Right forelimb (tissue), 1 donor: ENCODE results near the gene SLC12A4.
A peak's percentile ranks its signal among the peaks of the same experiment; 100 is the strongest.
"Not testable (repeated sequence)": the region's sequence is repeated elsewhere in the genome, so short reads cannot be mapped to it uniquely, and the experiment has no call there.

Experiments
- DNase-seq: peaks from one replicate; pipeline ENCODE4 v3.0.0-alpha.2; 2018

Gene SLC12A4

DNA sequence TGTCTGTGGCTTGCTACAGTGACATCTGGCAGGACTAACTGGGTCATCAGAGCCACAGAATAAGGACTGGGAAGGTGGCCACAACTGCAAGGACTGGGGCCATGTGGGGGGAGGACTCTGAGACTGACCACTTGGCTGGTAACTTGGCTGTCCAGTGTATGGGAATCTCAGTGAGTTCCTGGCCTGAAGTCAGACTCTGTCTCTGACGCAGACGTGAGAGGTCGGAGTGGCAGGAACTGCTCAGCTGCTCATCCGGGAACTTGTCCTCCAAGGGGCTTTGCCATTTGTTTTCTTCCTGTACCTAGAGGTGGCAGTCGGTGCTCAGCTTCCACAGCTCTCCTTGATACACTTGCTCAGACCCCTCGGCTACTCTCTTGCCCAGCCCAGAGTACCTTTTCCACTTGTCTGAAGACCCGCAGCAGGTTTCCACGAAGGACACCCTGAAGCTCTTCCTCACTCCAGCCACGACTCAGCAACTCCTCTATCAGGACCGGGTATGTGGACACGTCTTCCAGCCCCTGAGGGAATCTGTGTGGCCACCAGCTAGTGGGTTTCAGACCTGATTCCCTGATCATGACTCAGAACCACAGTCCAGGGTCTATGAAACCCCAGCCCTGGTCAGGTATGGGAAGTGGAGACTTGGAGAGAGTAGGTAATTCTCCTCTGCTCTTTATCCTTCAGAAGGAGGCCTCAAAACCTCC lies 19.2 kb upstream of the SLC12A4 start:
- DNase-seq, result no peak

DNA sequence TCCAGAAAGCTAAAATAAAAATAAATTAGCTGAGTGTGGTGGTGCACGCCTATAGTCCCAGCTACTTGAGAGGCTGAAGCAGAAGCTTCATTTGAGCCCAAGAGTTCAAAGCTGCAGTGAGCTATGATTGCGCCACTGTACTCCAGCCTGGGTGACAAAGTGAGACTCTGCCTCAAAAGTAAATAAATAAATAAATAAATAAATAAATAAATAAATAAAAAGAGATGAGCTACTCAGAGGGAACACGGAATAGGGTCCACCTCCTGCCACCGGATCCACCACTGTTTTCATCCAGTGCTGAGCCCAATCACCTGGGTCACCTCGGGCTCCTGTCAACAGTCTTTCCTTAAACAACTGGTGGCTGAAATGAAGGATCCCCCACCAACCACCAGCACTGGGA lies 18.5 kb upstream of the SLC12A4 start:
- DNase-seq, result no peak

DNA sequence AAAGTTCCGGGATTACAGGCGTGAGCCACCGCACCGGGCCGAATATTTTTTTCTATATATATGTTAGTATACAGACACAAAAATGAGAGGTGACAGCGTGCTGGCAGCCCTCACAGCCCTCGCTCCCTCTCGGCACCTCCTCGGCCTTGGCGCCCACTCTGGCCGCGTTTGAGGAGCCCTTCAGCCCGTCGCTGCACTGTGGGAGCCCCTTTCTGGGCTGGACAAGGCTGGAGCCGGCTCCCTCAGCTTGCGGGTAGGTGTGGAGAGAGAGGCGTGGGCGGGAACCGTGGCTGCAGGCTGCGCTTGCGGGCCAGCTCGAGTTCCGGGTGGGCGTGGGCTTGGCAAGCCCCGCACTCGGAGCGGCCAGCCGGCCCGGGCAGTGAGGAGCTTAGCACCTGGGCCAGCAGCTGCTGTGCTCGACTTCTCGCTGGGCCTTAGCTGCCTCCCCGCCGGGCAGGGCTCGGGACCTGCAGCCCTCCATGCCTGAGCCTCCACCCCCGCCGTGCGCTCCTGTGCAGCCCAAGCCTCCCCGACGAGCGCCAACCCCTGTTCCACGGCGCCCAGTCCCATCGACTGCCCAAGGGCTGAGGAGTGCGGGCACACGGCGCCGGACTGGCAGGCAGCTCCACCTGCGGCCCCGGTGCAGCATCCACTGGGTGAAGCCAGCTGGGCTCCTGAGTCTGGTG lies 13.7 kb upstream of the SLC12A4 start:
- no peak for DNase-seq

DNA sequence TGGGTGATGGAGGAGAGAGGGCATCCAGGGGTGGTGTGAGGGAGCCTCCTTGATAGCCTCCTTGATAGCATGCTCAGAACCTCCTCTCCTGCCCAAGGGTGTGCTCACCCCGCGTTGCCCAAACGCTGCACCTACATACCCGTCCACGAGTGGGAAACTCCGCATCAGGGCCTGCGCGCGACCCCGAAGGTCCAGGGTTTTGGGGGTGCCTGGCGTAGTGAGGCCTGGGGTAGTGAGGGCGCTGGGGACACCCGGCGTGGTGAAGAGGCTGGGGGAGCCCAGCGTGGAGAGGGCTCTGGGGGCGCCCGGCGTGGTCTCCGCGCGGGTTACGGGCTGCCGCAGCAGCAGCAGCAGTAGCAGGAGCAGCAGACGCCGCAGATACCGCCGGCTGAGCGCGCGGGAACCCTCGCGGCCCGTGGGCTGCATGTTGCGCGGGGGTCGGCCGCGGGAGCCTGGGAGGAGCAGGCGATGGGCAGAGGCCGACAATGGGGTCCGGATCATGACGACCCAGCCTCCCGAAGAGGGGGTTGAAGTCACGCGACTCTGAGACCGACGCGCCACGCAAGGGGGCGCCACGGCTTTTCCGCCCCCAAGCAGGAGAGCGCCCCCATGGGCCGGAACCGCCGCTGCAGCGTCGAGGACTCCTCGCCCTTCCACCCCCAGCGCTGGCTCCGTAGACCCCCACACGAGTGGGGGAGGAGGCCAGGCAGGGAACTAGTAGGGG lies 11.7 kb upstream of the SLC12A4 start, which contains the start of gene DPEP3:
Gene DPEP3 (minus strand): TSS at position 545 of the 724 bp plus-strand sequence. CDS start 119 bp downstream, at position 426.
- no peak for DNase-seq

DNA sequence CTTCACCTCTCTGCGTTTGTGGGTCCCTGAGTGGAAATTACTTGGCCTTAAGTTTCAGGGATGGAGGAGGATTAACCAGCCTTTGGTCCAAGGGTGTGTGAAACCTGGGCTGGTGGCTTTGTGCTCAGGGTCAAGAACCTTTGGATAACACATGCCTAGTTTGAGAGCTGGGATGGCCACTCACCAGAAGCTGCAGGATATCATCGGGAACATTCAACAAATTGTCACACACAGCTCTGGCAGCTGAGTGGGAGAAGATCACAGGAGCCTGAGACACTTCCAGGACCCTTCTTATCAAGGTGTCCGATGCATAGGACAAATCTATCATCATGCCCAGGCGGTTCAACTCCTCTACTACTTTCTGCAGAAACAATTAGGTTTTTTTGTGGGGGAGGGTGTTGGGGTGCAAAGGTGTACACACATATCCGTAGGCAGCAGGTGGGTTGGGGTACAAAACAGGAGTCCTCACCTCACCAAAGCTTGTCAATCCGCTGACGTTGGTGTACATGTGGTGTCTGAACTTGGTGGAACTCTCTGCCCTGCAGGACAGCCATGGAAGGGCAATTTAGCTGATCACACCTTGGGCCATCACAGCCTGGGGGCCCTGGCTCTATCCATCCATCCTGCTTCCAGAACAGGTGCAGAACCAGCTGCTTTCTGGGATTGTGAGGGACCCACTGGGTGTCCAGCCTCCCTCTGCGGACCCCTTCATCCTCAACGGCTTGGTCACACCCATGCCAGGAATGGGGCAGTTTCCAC lies 9.2 kb upstream of the SLC12A4 start:
- no peak for DNase-seq

DNA sequence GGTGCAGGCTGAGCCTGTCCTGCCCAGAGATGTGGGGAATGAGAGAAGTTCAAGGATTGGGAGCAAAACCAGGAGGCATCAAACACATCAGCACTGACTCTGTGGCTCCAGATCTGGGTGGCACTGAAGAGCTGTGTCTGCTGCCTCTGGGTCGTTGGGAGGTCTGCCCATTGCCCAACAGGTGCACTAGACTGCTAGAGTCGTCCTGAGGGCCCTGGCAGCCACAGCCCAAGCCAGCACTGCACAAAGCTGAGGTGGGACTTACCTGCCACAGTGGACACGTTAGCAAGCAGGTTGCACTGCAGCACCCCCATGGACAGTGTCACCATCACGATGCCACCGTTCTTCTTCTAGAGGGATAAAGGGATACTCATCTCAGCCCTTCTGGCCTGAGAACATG lies 8.6 kb upstream of the SLC12A4 start:
- no peak for DNase-seq

DNA sequence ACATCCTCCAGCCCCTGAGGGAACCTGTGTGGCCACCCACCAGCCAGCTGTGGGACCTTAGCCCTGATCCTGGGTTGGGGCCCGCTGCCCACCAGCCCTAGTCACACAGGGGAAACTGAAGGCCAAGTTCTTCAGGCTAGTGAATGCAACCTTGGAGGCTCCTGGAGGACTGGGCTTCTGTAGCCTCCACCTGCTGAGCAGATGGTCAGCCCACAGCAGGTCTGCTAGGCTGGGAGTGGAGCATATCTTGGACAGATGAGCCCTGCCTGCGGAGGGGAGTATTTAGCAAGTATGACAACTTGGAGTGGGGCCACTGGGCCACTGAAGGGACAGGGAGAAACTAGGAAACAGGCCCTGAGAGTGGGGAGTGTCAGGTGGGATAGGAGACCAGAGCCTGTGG lies 7.8 kb upstream of the SLC12A4 start:
- DNase-seq, result no peak

DNA sequence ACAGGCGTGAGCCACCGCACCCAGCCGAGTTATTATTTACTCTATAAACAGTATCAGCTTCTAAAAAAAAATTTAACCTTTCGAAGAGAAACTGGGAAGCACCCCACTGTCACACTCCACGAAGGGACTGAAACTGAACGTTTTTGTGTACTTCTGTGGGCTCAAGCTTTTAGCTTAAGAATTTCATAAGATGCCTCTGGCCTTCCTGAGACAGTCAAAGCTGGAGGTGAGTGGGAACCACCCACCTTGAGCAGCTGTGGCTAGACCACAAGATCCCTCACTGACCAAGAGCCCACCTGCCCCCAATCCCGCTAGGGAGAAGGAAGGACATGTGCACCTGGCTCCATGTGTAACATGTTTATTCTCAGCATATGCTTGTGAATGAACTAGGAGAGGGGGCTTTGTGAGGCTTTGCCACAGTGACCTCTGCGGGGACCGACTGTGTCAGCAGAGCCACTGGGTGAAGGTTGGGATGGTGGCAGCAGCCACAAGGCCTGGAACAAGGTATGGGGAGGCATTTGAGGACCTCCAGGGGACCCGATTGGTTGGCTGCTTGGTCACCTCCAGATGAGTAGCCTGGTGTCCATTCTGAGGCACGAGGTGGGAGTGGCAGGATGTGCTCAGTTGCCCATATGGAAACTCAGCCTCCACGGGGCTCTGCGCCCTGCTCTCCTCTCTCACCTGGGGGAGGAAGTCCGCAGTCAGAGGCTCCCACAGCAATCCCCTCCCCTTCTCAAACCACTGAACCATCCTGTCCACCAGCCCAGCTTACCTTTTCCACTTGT lies 7.1 kb upstream of the SLC12A4 start:
- DNase-seq, result no peak

DNA sequence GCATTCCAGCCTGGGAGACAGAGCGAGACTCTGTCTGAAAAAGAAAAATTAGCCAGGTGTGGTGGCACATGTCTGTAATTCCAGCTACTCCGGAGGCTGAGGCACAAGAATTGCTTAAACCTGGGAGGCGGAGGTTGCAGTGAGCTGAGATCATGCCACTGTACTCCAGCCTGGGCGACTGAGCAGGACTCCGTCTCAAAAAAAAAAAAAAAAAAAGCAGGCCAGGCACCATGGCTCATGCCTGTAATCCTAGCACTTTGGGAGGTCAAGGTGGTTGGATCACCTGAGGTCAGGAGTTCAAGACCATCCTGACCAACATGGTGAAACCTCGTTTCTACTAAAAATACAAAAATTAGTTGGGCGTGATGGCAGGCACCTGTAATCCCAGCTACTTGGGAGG lies 3.8 kb upstream of the SLC12A4 start:
- DNase-seq, result not testable (repeated sequence)

DNA sequence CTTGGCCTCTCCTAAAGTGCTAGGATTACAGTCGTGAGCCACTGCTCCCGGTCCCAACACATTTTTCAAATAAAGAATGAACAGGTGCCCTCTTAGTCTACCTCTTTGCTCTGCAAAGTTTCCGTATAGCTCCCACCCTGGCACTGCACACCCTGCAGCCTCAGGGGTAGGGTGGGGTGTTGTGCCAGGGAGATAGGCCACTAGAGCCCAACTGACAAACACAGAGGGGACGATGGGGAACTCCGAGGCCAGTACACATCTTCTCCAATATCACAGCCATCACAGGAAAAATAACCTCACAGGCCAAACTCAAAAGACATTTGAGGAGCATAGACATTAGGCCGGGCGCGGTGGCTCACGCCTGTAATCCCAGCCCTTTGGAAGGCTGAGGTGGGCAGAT lies 2.7 kb upstream of the SLC12A4 start:
- DNase-seq, result no peak

DNA sequence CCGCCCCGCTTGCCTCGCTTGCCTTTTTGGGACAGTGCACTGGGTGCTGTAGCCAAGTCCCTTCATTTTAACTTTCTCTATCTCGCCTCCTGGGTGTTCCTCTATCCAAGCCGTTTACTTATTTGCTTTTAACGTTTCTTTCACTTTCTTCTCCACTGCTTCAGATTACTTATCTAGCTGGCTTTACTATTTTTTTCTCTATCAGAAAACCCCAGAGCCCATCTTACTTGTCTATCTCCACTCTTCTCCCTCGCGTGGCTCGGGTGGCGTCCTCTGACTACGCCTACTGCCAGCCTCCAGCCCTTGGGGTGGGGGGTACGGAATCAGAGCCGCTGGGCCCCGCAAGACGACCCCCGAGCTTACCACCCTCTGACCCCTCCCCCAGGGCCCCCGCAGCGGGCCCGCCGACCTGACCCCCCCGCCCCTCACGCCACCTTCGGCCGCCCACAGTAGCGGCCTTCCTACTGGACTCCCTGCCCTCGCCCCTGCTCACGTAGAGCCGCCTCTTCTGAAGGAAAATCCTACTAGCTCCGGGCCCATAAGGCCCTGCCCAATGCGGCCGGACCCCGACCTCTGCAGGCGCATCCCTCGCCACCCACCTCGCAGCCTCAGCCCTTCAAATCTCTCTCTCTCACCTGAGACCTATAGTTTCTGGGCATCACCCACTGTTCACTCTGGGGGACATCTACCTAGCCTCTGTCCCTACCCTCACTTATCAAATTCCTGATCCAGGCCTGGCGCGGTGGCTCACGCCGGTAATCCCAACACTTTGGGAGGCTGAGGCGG lies 1.0 kb upstream of the SLC12A4 start:
- no peak for DNase-seq

DNA sequence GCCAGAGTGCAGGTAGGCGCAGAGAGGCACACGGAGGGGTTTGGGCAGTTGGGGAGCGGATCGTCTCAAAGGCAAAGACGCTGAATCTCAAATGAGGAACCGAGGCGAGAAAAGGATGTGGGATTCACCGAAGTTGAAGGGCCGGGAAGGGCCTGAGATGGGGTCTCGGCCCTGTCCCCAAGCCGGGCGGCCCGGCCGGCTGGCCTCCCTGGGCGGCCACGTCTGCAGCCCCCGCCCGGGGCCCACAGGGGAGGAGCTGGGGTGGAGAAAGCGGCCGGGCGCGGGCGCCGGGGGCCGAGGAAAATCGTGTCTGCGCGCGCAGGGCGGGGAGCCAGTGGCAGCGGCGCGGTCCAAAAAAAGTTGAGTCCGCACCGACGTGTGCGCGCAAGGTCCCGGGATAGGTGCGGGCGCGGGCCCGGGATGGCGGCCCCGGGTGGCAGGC lies 458 bp downstream of the SLC12A4 start:
- DNase-seq, result peak; percentile 81

DNA sequence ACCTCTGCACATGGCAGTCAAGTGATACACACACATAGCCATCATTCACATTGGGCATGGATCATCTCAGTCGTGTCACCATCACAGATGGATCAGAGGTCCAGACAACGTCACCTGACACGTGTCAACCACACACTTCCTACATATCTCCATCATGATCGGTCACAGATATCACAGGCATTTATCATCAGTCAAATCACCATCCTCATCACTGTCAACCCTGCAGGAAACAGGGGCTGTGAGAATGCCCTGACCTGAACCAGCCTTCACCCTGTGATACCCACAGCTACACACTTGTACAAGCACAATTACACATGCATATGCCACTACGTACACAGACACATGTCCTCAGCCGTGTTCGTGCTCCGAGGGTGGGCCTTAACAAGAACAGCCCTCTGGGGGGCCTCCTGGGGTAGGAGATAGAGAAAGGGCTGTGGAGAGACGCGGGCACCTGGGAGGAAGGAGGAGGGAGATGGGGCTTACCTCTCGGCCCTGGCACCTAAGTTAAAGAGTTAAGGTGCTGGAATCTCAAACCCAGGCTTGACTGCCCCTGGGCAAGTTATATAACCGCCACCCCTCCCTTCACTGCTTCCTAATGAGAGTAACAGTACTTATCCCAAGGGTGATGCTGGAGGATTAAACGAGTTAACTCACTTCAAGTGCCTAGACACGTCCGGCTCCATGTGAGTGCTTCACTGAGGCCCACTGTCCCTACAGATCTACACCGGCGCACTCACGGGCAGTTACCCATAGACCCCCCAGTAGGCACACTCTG lies 1.1 kb downstream of the SLC12A4 start:
- no peak for DNase-seq

DNA sequence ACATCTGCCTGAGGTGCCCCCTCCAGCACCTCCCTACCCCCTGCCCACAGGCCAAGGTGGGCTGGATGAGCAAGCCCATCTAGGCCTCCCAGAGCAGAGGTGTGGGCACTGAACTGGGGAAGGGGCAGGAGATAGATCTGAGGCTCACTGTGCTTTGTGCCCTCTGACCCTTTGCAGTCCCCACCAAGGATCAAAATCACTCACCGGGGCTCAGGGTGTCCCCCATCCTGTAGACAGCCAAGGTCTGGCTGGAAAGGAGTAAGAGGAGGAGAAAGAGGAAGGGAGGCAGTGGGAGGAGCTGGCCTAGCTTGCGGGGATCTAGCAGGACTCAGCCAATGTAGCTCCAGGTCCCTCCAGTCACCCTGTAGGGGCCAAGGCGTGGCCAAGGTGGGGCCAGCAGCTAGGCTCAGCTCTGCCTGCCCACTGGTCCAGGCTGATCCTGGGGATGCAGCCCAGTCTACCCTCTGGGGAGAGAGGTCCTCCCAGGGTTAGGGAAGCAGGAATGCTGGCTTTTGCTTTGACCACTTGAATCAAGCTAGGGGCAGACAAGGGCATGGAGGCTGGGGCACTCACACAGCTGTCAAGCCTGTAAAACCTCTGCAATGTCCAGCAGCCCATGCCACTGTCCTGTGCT lies 1.8 kb downstream of the SLC12A4 start:
- DNase-seq, result no peak

DNA sequence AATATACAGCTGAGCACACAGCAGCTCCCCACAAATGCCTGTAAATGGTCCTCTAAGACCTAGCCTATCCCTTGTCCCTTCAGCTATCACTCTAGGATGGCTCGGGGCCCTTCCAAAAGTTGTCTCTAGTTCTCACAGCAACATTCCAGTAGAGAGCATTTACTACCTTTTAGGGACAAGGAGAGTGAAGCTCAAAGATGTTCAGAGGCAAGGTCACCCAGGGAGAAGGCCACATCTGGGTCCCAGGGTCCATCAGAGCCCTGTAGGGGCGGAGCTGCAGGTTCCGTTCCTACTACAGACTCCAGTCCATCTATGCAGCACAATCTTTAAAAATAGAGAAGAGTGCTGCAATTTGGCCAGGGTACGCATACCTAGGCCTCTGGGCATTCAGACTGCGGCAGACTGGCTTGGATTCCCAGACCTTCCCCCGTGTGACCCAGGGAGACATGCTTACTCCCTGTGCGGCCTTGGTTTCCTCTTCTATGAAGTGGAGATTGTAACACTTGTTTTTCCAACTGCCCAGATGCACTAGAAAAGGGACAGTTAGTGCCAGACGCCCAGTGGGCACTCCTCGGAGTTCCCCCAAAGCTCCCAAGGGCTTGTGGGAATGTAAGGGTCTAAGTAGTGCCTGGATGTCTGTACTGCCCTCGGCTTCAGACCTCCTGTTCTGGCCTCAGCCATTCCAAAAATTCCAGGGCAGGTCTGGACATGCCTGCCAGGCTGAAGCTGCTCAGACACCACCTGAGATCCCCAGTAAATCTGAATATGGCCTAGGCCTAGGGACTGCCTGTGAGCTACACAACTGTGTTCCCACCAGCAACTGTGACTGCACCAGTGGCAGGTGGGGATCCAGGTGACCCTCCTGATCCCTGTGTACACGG lies 2.5 kb downstream of the SLC12A4 start:
- DNase-seq, result no peak

DNA sequence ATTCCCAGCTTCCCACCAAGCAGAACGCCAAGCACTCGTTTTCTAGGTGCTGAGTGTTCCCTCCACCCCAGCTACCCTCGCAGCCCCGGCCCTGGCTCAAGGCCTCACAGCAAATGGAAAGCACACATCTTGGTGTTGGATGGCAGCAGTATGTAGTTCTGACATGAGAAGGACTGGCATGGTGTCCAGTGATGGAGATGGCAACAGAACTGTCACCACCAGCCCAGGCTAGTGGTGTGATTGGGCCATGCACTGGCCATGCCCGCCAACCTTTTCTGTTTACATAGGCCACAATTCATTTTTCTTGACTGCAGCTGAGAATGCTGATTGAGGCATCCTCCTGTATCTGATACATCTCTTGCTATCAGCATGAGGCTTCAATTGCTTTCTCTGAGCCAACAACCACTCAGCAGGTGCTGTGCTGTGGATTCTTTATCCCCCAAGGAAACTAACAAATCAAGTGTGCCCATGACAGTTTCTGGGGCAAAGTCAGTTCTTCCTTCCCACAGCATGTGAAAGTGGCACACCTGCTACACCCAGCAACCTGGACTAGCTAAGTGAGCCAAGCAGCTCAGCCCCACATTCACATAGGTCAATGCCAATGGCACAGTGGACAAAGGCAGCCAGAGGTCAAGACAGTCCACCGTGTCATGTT lies 3.8 kb downstream of the SLC12A4 start:
- no peak for DNase-seq

DNA sequence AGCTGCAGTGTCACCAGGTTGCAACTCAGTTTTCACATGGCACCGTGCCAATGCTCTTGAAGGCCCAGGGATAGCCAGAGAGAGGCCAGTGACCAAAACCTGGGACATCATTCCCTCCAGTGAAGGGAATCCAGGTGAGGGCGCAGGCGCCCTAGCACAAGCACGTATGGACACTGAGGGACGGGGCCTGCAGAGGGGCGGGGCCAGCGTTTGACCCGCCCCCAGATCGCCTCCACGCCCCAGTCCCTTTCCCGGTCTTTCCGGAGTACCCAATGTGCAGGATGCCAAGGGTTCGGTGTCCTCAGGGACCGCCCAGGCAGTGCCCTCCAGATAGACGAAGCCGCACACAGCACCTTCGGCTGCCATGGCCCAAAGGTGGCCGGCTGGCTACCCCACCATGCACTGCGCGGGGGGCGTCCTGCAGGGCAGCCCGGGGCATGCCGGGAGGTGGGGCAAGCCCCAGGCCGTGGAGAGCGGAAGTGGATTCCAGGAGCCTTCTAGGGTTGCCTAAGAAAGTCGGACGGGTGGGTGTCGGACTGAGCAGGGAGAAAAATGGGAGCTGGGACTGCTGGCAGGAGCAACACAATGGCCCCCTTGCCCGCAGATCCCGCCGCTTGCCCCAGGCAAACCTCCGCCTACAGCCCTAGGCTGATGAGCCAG lies 4.6 kb downstream of the SLC12A4 start:
- no peak for DNase-seq

DNA sequence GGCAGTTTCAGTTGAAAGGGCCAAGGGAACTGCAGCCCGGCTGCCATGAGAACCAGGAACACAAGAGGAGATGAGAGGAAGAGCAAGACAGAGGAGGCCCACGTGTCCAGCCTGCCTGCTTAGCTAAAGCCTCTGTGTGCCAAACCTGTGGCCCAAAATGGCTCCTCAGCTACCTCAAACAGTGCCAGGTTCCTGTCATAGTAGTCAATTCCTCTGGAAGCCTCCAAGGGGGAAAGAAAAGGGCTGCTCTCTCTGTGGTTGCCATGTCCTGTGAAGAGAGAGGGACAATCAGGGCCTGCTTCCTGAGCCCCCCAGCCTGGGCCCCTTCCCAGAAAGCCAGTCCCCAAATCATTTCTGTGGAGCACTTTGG lies 5.2 kb downstream of the SLC12A4 start:
- DNase-seq, result no peak
